Fibroblast of upper back skin (primary cell): ENCODE results near the gene KIF1B.
"Not testable (repeated sequence)": the region's sequence is repeated elsewhere in the genome, so short reads cannot be mapped to it uniquely, and the experiment has no call there.

Experiments used
- DNase-seq: peaks from one replicate; pipeline ENCODE4 v3.0.0-alpha.2; 2013

KIF1B gene

GRCh38 chr1:10398278-10398733 is 187.9 kb downstream of the KIF1B start:
- DNase-seq: no peak

DNA sequence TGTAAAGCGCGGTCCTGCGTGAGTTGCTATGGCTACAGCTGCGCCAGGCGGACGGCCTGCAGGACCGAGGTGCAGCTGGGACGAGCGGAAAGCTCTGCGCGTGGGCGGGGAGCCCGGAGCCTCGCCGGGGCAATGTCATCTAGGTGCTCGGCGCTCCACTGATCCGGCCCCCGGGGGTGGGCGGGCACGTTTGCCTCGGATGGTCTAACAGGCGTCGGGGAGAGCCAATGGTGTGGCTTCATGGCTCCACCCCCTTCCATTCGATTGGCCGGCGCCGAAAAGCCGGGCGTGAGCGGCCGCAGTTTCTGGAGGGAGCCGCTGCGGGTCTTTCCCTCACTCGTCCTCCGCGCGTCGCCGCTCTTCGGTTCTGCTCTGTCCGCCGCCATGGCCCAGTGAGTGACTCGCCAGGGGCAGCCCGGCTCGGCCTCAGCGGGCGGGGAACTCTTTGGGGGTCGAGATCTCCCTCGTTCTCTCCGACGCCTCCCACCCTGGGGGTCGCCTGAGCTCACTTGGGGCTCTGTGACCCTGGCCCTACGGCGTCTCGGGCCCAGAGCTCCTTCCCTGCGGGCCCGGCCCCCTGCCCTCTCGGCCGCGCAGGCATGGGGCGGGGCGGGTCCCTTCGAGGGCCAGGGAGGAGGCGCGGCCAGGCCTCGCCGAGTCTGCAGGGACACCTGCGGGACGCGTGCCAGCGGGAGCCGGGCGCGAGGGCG is 188.5 kb downstream of the KIF1B start, which contains the start of gene PGD:
Gene PGD (plus strand): TSS at position 331 of the 710 bp plus-strand sequence. CDS start 54 bp downstream, at position 385.
- DNase-seq: peak; percentile 98

GRCh38 chr1:10399444-10399941 is 189.1 kb downstream of the KIF1B start:
- peak; percentile 18 for DNase-seq

- no peak for DNase-seq
Measured at GRCh38 chr1:10400013-10400412, 189.6 kb downstream of the KIF1B start.

DNA sequence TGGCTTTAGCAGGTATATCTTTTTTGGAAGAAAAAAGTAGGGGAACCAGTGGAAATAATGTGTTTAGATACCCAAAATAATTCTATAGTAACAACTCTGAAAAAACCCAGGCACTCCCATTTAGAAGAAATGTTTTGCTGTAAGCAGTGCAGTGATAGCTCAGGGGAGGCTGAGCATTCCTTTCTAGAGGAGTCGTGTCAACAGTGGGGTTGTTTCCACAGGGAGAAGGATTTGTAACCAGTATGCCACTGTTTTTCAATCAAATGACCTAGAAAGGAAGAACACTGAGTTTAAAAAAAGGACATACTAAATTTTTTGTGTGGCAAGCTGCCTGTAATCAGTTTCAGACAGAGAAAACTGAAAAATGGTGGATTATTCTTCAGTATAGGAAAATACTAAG is 190.9 kb downstream of the KIF1B start:
- DNase-seq: peak; percentile 54

GRCh38 chr1:10402729-10403274 is 192.4 kb downstream of the KIF1B start:
- DNase-seq: no peak

- DNase-seq: no peak
Measured at GRCh38 chr1:10407201-10407600, 196.8 kb downstream of the KIF1B start.

DNA sequence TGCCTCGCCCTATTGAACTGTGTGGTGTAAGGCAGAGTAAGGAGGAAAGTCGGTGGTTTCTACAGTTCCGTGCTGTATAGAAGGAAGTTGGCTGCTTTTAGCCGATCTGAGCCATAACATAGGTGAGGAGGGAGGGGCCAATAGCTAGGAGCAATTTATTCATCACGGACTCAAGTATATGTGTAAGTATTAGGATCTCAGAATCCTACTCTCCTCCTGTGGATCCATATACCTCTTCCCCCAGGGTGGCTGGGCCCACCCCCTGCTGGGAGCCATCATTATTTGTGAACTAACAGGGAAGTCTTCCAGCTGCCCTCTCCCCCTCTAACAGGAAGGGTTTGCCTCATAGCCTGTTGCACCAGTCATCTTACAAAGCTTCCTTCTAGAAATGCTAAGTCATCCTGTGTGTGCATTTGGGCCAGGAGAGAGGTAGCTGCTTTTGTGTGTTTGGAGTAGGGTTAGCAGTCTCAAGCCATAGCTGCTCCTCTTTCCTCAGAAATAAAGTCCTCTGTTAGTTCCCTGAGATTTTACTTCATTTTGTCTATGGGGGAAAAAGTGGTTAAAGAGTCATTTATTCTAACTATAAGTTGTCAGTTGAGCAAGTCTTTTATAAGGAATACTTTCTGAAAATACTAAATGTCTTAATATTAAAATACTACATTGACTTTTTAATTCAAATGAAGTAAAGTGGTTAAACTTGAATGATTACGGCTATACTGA is 205.0 kb downstream of the KIF1B start:
- peak; percentile 76 for DNase-seq

DNA sequence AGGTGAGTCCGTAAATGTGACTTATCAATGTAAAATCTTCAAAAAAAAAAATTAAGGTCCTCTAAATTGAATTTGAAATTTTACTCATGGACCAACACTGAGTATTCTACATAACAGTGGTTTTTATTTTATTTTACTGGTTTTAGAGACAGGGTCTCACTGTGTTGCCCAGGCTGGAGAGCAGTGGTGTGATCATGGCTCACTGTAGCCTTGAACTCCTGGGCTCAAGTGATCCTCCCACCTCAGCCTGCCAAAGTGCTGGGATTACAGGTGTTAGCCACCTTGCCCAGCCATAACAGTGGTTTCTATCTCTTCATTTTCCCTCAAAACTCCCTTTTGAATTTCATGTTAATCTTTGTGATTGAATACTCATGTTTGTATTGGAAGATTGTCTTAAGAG is 205.6 kb downstream of the KIF1B start:
- DNase-seq: not testable (repeated sequence)

- not testable (repeated sequence) for DNase-seq
Measured at GRCh38 chr1:10418741-10419140, 208.4 kb downstream of the KIF1B start.

DNA sequence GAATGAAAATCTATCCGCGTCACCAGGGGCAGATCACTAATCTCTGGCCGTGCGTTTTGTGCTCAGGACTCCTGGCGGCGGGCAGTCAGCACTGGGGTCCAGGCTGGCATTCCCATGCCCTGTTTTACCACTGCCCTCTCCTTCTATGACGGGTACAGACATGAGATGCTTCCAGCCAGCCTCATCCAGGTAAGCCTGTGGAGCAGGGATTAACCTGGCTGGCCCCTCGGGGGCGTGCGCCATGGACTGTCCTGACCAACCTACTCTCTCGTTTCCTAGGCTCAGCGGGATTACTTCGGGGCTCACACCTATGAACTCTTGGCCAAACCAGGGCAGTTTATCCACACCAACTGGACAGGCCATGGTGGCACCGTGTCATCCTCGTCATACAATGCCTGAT is 209.0 kb downstream of the KIF1B start:
- DNase-seq: no peak

- DNase-seq: no peak
Measured at GRCh38 chr1:10421637-10422036, 211.3 kb downstream of the KIF1B start.

- DNase-seq: peak; percentile 28
Measured at GRCh38 chr1:10424034-10424433, 213.7 kb downstream of the KIF1B start.

- no peak for DNase-seq
Measured at GRCh38 chr1:10424651-10425050, 214.3 kb downstream of the KIF1B start.

DNA sequence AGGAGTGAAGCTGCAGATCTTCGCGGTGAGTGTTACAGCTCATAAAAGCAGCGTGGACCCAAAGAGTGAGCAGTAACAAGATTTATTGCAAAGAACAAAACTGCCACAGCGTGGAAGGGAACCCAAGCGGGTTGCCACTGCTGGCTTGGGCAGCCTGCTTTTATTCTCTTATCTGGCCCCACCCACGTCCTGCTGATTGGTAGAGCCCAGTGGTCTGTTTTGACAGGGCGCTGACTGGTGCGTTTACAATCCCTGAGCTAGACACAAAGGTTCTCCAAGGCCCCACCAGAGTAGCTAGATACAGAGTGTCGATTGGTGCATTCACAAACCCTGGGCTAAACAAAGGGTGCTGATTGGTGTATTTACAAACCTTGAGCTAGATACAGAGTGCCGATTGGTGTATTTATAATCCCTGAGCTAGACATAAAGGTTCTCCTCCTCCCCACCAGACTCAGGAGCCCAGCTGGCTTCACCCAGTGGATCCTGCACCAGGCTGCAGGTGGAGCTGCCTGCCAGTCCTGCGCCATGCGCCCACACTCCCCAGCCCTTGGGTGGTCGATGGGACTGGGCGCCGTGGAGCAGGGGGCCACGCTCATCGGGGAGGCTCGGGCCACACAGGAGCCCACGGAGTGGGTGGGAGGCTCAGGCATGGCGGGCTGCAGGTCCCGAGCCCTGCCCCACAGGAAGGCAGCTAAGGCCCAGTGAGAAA is 215.6 kb downstream of the KIF1B start:
- peak; percentile 12 for DNase-seq

- not testable (repeated sequence) for DNase-seq
Measured at GRCh38 chr1:10426535-10426848, 216.1 kb downstream of the KIF1B start.

- DNase-seq: no peak
Measured at GRCh38 chr1:10428984-10429383, 218.6 kb downstream of the KIF1B start.

- DNase-seq: no peak
Measured at GRCh38 chr1:10429868-10430215, 219.5 kb downstream of the KIF1B start.

DNA sequence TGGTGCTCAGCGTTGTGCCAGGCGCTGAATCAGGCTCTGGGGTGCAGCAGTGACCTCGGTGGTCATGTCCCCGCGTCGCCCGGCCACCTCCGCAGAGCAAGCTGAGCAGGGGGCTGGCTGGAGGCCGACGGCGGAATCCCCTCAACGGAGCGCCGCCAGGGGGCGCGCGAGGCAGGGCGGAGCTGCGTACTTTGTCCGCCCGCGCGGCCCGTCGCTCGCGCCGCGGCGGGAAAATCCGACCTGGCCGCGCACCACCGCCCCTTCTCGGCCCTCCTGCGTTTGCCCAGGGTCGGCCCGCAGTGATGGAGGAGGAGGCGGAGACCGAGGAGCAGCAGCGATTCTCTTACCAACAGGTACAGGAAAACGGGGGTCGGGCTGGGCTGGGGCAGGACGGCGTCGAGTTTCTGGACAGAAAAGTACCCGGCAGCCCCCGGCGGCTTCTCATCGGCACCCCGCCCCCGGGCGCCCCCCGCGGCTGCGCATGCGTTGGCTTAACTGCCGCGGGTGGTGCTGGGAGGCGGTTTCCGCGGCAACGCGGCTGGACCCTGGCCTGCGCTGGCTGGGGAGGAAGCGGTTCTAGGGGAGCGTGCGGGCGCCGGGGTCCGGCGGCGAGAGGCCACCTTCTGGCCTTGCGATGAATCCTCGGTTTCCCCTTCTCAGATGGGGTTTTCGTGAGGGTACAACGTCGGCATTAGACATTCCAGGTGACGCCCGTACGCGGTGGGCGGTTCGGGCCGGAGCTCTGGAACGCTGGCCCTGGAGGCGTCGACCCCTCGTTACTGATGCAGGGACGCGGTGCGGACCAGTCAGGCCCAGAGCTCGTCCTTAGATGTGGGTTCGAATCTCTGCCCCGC is 220.1 kb downstream of the KIF1B start, which contains the start of gene CENPS:
Gene CENPS (plus strand): TSS at position 218 of the 854 bp plus-strand sequence. CDS start 85 bp downstream, at position 303.
- DNase-seq: peak; percentile 80
